Upper lobe of left lung (tissue), 4 donors: Measurements from ENCODE around the gene EVI5.

ENCODE experiments used
- CTCF ChIP-seq, 6 experiments: fragments of 450-650 bp in 4 of 6; fragments of 200-600 bp in 2 of 6; sonication (generic) in 2 of 6; IDR thresholded peaks; one replicate each; pipeline ENCODE4 v1.5.1; 2016 to 2019; ENCODE audit warnings: antibody characterized with exemption in 6 of 6
- EP300 ChIP-seq, 4 donors: sonication (generic); formaldehyde crosslinking; IDR thresholded peaks; one replicate each; pipeline ENCODE4 v1.5.1; 2017; ENCODE audit warnings: antibody characterized with exemption in 4 of 4, control low read depth in 2 of 4
- POLR2A ChIP-seq, 4 donors: fragments of 450-650 bp; IDR thresholded peaks; one replicate each; pipeline ENCODE4 v1.5.1; 2016 to 2017; ENCODE audit warnings: antibody characterized with exemption in 4 of 4, mild to moderate bottlenecking in 2 of 4
- POLR2AphosphoS5 ChIP-seq, 2 donors: sonication (generic); formaldehyde crosslinking; IDR thresholded peaks; one replicate each; pipeline ENCODE4 v1.5.1; 2017; ENCODE audit warnings: antibody characterized with exemption in 2 of 2

DNA sequence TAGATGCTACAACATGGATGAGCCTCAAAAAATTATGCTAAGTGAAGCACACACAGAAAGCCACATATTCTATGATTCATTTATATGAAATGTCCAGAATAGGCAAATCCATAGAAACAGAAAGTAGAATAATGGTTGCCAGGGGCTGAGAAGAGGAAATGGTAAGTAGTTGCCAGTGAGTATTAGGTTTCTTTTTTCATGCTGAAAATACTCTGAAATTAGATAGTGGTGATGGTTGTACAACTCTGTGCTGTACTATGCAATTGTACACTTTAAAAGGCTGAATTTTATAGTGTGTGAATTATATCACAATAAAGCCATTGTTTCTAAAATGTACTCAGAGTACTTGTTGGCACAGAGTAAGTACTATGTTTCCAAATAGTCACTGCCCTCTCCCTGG, 282.7 kb downstream of the EVI5 start:
- no peak for TF ChIP-seq POLR2A (IDR thresholded peaks at IDR 0.05)
- no peak for TF ChIP-seq POLR2AphosphoS5 (IDR thresholded peaks at IDR 0.05)
- no peak for TF ChIP-seq CTCF (IDR thresholded peaks at IDR 0.05)
- TF ChIP-seq EP300 (IDR thresholded peaks at IDR 0.05): no peak
